ENCODE measurements around the gene ANKRD26. TPM values are rescaled to one million over a fixed set of nuclear protein-coding genes. Genes with fewer than 3 reads are reported as not detected.
"Not testable (repeated sequence)": the region's sequence is repeated elsewhere in the genome, so short reads cannot be mapped to it uniquely, and the experiment has no call there.

The ANKRD26 gene
- total RNA-seq, 4 donors from 2014 or later = 12.2 to 40.4 (median 12.7) TPM

GRCh38 chr10:27072436-27073114 is 27.7 kb downstream of the ANKRD26 start:
- no peaks in the 10 kb centered on the region for H3K9me3 ChIP-seq
- H3K36me3 ChIP-seq = peaks cover 0 to 58% (median 0%) of the 10 kb centered on the region in 3 donors
- DNase-seq = no peak
- no peaks in the 10 kb centered on the region for H3K27me3 ChIP-seq
- H3K4me3 ChIP-seq = no peak overlapping the region
- no peaks in the 10 kb centered on the region for H3K4me1 ChIP-seq
- H3K27ac ChIP-seq = no peak overlapping the region
- no peak for TF ChIP-seq CTCF (IDR thresholded peaks at IDR 0.05)

DNA sequence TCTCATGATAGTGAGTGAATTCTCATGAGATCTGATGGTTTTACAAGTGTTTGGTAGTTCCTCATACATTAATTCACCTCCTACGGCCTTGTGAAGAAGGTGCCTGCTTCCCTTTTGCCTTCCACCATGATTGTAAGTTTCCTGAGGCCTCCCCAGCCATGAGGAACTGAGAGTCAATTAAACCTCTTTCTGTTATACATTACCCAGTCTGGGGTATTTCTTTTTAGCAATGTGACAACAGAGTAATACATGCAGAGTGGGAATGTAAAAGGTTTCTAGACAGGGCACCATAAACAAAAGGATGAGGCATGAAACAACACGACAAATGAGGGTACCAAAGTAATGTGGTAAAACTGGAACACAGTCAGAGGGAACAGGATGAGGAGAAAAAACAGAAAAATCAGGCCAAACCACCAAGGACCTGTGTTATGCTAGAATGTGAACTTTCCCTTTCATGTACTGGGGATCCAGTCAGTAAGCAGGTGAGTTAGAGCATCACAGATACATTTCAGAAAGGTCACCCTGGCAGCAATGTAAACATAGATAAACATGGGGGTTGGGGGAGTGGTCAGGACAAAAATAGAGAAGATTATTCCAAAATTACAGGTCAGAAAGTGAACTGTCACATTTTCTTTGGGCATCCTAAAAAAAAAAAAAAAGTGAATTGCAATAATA is 31.9 kb downstream of the ANKRD26 start:
- DNase-seq = no peak
- H3K4me1 ChIP-seq = no peaks in the 10 kb centered on the region
- H3K36me3 ChIP-seq = peaks cover 0 to 38% (median 0%) of the 10 kb centered on the region in 3 donors
- H3K9me3 ChIP-seq = no peaks in the 10 kb centered on the region
- TF ChIP-seq CTCF (IDR thresholded peaks at IDR 0.05) = no peak
- no peak for TF ChIP-seq POLR2A (IDR thresholded peaks at IDR 0.05)
- no peaks in the 10 kb centered on the region for H3K27me3 ChIP-seq
- no peak overlapping the region for H3K27ac ChIP-seq
- no peak overlapping the region for H3K4me3 ChIP-seq

DNA sequence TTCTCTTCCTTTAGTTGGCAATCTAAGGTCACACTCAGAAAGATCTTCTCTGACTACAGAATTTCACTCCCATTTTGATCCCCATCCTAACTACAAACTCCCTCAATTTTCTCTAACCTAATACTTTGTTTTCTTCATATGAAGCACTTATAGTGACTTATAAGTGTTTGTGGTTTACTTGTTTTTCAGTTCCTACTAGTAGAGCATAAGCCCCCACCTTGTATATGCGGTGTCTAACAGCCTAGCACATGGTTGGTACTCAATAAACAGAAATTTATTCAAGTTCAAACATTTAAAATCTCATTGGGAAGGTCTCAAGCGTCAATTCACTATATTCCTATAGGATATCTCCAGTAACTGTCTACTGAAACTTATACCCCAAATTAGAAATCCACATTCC is 35.2 kb downstream of the ANKRD26 start:
- no peak for TF ChIP-seq POLR2A (IDR thresholded peaks at IDR 0.05)
- no peak for TF ChIP-seq CTCF (IDR thresholded peaks at IDR 0.05)
- H3K36me3 ChIP-seq = peaks cover 0 to 43% (median 0%) of the 10 kb centered on the region in 3 donors
- DNase-seq = no peak
- no peaks in the 10 kb centered on the region for H3K27me3 ChIP-seq
- no peaks in the 10 kb centered on the region for H3K9me3 ChIP-seq
- H3K4me1 ChIP-seq = no peaks in the 10 kb centered on the region
- H3K27ac ChIP-seq = no peak overlapping the region
- no peak overlapping the region for H3K4me3 ChIP-seq

GRCh38 chr10:27052656-27053055 is 47.6 kb downstream of the ANKRD26 start:
- TF ChIP-seq CTCF (IDR thresholded peaks at IDR 0.05) = no peak
- no peak for TF ChIP-seq POLR2A (IDR thresholded peaks at IDR 0.05)
- DNase-seq = no peak
- H3K9me3 ChIP-seq = no peaks in the 10 kb centered on the region
- no peaks in the 10 kb centered on the region for H3K27me3 ChIP-seq
- H3K4me1 ChIP-seq = no peaks in the 10 kb centered on the region
- peaks cover 0 to 31% (median 0%) of the 10 kb centered on the region in 3 donors for H3K36me3 ChIP-seq
- H3K27ac ChIP-seq = no peak overlapping the region
- H3K4me3 ChIP-seq = no peak overlapping the region

DNA sequence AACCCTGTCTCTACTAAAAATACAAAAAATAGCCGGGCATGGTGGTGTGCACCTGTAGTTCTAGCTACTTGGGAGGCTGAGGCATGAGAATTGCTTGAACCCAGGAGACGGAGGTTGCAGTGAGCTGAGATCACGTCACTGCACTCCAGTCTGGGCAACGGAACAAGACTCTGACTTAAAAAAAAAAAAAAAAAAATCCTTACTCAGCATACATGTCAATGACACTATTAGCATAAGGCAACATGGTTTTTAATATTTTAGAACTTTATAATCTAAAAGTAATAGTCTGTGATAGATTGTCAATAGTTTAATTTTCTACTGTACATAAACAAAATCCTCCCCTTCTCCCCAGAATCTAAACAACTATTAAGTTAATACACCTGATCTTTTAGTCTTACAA is 55.0 kb downstream of the ANKRD26 start:
- not testable (repeated sequence) for H3K27me3 ChIP-seq, H3K4me3 ChIP-seq, H3K4me1 ChIP-seq, H3K9me3 ChIP-seq, H3K27ac ChIP-seq, DNase-seq
- peaks cover 0 to 43% (median 0%) of the 10 kb centered on the region in 3 donors for H3K36me3 ChIP-seq

GRCh38 chr10:27041196-27041595 is 59.1 kb downstream of the ANKRD26 start:
- H3K36me3 ChIP-seq = peaks cover 0 to 22% (median 0%) of the 10 kb centered on the region in 3 donors
- TF ChIP-seq POLR2A (IDR thresholded peaks at IDR 0.05) (no peak), CTCF (IDR thresholded peaks at IDR 0.05) (no peak)
- H3K9me3 ChIP-seq = no peaks in the 10 kb centered on the region
- H3K27ac ChIP-seq = no peak overlapping the region
- no peaks in the 10 kb centered on the region for H3K27me3 ChIP-seq
- no peaks in the 10 kb centered on the region for H3K4me1 ChIP-seq
- H3K4me3 ChIP-seq = no peak overlapping the region
- DNase-seq = no peak

All from Peyer's patch (tissue), 4 donors.